ACC112 (cell line): Measurements from ENCODE around the gene R3HDM4.

Experiments used
- H2AFZ ChIP-seq: fragments of 200-600 bp; sonication (generic); one replicate; pipeline ENCODE4 v1.6.0; 2017; ENCODE audit warnings: antibody characterized with exemption, low read length; ENCODE audit not compliant: unreplicated experiment
- H3K27ac ChIP-seq: fragments of 200-600 bp; sonication (generic); 2 replicates; pipeline ENCODE4 v1.5.1; 2014; ENCODE audit warnings: low read depth, mild to moderate bottlenecking, antibody characterized with exemption, low read length, moderate library complexity
- H3K27me3 ChIP-seq: fragments of 200-600 bp; sonication (generic); 2 replicates; pipeline ENCODE4 v1.6.1; 2014; ENCODE audit warnings: mild to moderate bottlenecking, antibody characterized with exemption, low read length, moderate library complexity, mixed read lengths; ENCODE audit not compliant: insufficient read depth
- H3K36me3 ChIP-seq: fragments of 200-600 bp; sonication (generic); 2 replicates; pipeline ENCODE4 v1.6.1; 2016; ENCODE audit warnings: mild to moderate bottlenecking, antibody characterized with exemption, low read length, moderate library complexity, mixed read lengths; ENCODE audit not compliant: insufficient read depth
- H3K4me1 ChIP-seq: fragments of 200-600 bp; sonication (generic); one replicate; pipeline ENCODE4 v1.6.1; 2016; ENCODE audit warnings: low read length, mixed read lengths; ENCODE audit not compliant: insufficient read depth, unreplicated experiment, control insufficient read depth
- H3K4me3 ChIP-seq: fragments of 200-600 bp; sonication (generic); 2 replicates; pipeline ENCODE4 v1.5.1; 2014; ENCODE audit warnings: mild to moderate bottlenecking, low read depth, low read length
- H3K79me2 ChIP-seq: fragments of 200-600 bp; sonication (generic); one replicate; pipeline ENCODE4 v1.6.0; 2016; ENCODE audit warnings: low read length; ENCODE audit not compliant: control insufficient read depth, unreplicated experiment, insufficient read depth

The R3HDM4 gene

GRCh38 chr19:944663-945241 lies 31.7 kb upstream of the R3HDM4 start:
- no peak overlapping the region for H3K4me3 ChIP-seq
- peaks cover 2% of the 10 kb centered on the region for H3K79me2 ChIP-seq
- no peak overlapping the region for H3K27ac ChIP-seq
- no peaks in the 10 kb centered on the region for H3K36me3 ChIP-seq
- H2AFZ ChIP-seq: no peak overlapping the region
- no peaks in the 10 kb centered on the region for H3K4me1 ChIP-seq
- no peaks in the 10 kb centered on the region for H3K27me3 ChIP-seq

- no peaks in the 10 kb centered on the region for H3K4me1 ChIP-seq
- H3K27me3 ChIP-seq: no peaks in the 10 kb centered on the region
- H2AFZ ChIP-seq: no peak overlapping the region
- peaks cover 2% of the 10 kb centered on the region for H3K79me2 ChIP-seq
- no peak overlapping the region for H3K4me3 ChIP-seq
- H3K36me3 ChIP-seq: no peaks in the 10 kb centered on the region
- H3K27ac ChIP-seq: no peak overlapping the region
Measured at GRCh38 chr19:944171-944567, 31.1 kb upstream of the R3HDM4 start.

GRCh38 chr19:943551-944170 lies 30.6 kb upstream of the R3HDM4 start:
- H2AFZ ChIP-seq: no peak overlapping the region
- no peak overlapping the region for H3K4me3 ChIP-seq
- no peak overlapping the region for H3K27ac ChIP-seq
- H3K79me2 ChIP-seq: peaks cover 2% of the 10 kb centered on the region
- no peaks in the 10 kb centered on the region for H3K27me3 ChIP-seq
- H3K36me3 ChIP-seq: no peaks in the 10 kb centered on the region
- no peaks in the 10 kb centered on the region for H3K4me1 ChIP-seq

- Histone ChIP-seq H3K4me3 (no peak overlapping the region), H3K36me3 (no peaks in the 10 kb centered on the region), H3K4me1 (no peaks in the 10 kb centered on the region), H2AFZ (no peak overlapping the region), H3K79me2 (peaks cover 4% of the 10 kb centered on the region), H3K27me3 (no peaks in the 10 kb centered on the region), H3K27ac (no peak overlapping the region)
Measured at GRCh38 chr19:942133-942645, 29.2 kb upstream of the R3HDM4 start.

- Histone ChIP-seq H3K4me3 (no peak overlapping the region), H2AFZ (no peak overlapping the region), H3K4me1 (no peaks in the 10 kb centered on the region), H3K36me3 (no peaks in the 10 kb centered on the region), H3K27me3 (no peaks in the 10 kb centered on the region), H3K27ac (no peak overlapping the region), H3K79me2 (peaks cover 6% of the 10 kb centered on the region)
Measured at GRCh38 chr19:941292-942132, 28.5 kb upstream of the R3HDM4 start.

- Histone ChIP-seq H3K36me3 (no peaks in the 10 kb centered on the region), H2AFZ (no peak overlapping the region), H3K4me1 (no peaks in the 10 kb centered on the region), H3K27ac (no peak overlapping the region), H3K79me2 (peaks cover 6% of the 10 kb centered on the region), H3K4me3 (no peak overlapping the region), H3K27me3 (no peaks in the 10 kb centered on the region)
Measured at GRCh38 chr19:940591-941291, 27.7 kb upstream of the R3HDM4 start.

GRCh38 chr19:939922-940321 lies 26.9 kb upstream of the R3HDM4 start:
- Histone ChIP-seq H3K27ac (no peak overlapping the region), H3K27me3 (no peaks in the 10 kb centered on the region), H3K4me1 (no peaks in the 10 kb centered on the region), H2AFZ (no peak overlapping the region), H3K4me3 (no peak overlapping the region), H3K79me2 (peaks cover 6% of the 10 kb centered on the region), H3K36me3 (no peaks in the 10 kb centered on the region)

GRCh38 chr19:939439-939838 lies 26.4 kb upstream of the R3HDM4 start:
- Histone ChIP-seq H3K4me3 (no peak overlapping the region), H3K27ac (no peak overlapping the region), H3K4me1 (no peaks in the 10 kb centered on the region), H3K36me3 (no peaks in the 10 kb centered on the region), H3K79me2 (peaks cover 6% of the 10 kb centered on the region), H2AFZ (no peak overlapping the region), H3K27me3 (no peaks in the 10 kb centered on the region)

GRCh38 chr19:938233-938923 lies 25.4 kb upstream of the R3HDM4 start:
- H3K36me3 ChIP-seq: no peaks in the 10 kb centered on the region
- H3K4me3 ChIP-seq: no peak overlapping the region
- H3K27me3 ChIP-seq: no peaks in the 10 kb centered on the region
- H3K4me1 ChIP-seq: peaks cover 4% of the 10 kb centered on the region
- H3K79me2 ChIP-seq: peaks cover 11% of the 10 kb centered on the region
- no peak overlapping the region for H2AFZ ChIP-seq
- no peak overlapping the region for H3K27ac ChIP-seq

GRCh38 chr19:937259-937694 lies 24.3 kb upstream of the R3HDM4 start:
- Histone ChIP-seq H3K36me3 (no peaks in the 10 kb centered on the region), H3K4me1 (peaks cover 9% of the 10 kb centered on the region), H3K4me3 (no peak overlapping the region), H3K27me3 (no peaks in the 10 kb centered on the region), H3K27ac (no peak overlapping the region), H2AFZ (no peak overlapping the region), H3K79me2 (peaks cover 11% of the 10 kb centered on the region)
